KBM-7 (cell line): ENCODE measurements around the gene LRRTM4.
"Not testable (repeated sequence)": the region's sequence is repeated elsewhere in the genome, so short reads cannot be mapped to it uniquely, and the experiment has no call there.

Source experiments
- DNase-seq: peaks from one replicate; pipeline ENCODE4 v3.0.0-alpha.2; 2015
- in situ Hi-C: fragments of 300-500 bp; cut with MboI; formaldehyde crosslinking; loops from 2 replicates; pipeline ENCODE4 v1.14.3; 2020; ENCODE audit warnings: low sequenced_read_pairs, low pct_unique_long_range_greater_than_20kb, mixed read lengths

LRRTM4 gene

DNA sequence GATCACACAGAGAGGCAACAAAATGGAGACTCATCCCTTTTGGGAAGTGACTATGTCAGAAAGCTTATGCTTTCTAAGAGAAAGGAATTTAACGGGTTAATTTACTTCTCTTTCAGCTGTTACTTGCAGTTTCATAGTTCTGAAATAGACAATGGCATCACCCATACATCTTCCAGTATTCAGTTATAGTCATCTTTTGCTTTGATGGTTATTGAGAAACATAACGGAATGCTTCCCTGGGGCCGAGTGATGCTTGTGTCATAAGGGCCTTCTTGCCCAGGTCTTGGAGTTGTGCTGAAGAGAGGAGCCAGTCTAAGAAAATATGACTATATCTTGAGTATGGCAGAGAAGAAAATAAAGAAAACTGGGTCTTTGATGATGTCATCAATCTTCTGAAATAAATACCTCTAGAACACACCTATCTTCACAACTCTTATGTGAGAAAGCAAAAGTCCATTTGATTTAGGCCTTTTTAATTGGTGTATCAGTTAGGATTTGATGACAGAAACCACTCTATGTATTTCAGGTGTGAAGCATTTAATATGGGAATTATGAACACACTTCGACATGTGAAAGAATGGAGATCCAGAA is 328.2 kb downstream of the LRRTM4 start:
- DNase-seq: no peak
- in situ Hi-C loops: no loop called here

DNA sequence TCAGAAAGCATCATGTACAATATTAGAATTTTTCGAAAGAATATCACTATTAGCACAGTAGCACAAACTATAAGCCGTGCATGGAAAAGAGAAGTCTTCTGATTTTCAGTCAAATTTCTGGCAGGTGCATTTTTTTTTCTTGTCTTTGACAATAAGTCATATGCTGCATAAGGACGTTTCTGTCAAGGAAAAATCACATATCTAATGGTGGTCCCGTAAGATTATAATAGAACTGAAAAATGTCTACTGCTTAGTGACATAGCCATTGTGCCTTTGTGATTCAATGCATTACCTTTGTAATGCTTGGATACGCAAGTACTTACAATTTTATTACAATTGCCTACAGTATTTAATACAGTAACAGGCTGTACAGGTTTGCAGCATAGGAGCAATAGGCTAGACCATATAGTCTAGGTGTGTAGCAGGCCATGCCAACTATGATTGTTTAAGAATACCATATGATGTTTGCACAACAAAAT is 329.3 kb downstream of the LRRTM4 start:
- no peak for DNase-seq
- in situ Hi-C loops: no loop called here

DNA sequence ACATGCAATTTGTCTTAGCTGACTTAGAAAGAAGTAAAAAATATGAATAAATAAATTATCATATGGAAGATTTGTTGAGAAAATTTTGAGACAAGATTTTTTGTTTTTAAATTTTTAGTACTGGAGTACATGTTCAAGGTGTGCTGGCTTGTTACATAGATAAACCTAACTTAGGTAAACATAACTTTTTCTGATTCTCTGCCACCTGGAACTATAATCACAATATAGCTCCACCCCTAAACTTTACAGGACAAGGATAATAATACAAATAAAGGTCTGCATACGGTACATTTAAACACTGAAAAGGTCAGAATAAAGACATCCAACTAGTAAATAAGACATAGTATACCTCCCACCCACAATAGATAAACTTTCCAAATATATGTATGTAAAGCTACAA is 330.5 kb downstream of the LRRTM4 start:
- DNase-seq: no peak
- in situ Hi-C loops: no loop called here

DNA sequence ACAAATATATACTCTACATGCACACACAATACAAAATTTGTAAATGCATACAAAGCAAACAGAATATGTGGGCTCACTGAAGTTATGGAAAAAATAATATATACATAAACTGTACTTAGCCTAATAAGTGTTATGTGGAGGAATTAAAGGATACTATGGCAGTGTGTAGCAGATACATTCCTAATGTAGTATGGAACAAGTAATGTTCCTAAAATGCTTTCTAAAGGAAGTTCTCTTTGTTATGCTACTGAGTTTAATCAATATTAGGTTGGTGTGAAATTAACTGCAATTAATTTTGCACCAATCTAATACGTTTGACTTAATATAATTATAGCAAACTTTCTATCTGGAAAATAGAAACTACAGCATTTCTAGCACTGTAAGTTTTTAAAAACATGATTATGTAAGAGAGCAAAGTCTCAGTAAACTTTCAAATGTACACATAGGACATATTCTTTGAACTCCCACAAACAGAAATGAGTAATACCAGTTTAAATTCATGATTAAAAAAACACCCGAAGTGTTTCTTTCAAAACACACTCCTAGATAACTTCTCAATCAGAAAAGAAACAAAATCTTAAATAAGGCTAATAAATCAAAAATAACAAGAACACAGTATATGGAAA is 331.3 kb downstream of the LRRTM4 start:
- DNase-seq: no peak
- in situ Hi-C loops: no loop called here

DNA sequence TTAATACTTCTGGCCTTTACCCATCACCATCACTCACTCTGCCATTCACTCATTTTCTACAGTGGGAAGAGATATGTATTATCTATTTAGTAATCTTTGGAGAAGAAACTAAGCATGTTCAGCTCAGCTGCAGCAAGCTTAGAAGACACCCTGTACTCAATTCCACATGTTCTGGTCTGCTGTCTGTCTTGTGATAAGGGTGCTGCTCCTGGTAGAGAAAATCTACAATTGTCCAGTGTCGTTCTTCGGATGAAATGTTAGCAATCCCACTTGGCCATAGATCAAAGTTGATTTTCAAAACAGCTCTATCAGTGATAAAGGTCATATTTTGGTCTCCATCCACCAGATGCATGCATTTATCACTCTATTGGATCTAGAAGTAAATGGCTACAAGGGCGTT is 337.1 kb downstream of the LRRTM4 start:
- in situ Hi-C loops: no loop called here
- DNase-seq: no peak

DNA sequence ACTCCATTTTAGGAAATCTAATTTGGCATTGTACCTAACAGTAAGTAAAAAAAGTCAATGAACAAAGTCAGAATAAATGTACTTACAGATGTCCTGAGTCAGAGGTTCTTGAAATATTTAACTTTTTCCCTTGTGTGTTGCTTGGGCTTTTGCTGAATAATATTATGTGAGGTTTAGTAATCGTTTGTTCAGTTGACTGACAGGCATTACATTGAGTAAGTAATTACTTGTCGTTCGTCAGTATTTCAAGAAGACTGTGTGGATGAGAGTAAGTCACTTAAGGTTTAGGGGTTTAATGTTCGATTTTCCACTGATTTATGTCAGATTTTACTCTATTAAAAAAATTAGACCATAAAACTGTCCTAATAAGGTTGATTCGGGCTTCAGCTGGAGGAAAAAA is 342.9 kb downstream of the LRRTM4 start:
- no peak for DNase-seq
- in situ Hi-C loops: no loop called here

DNA sequence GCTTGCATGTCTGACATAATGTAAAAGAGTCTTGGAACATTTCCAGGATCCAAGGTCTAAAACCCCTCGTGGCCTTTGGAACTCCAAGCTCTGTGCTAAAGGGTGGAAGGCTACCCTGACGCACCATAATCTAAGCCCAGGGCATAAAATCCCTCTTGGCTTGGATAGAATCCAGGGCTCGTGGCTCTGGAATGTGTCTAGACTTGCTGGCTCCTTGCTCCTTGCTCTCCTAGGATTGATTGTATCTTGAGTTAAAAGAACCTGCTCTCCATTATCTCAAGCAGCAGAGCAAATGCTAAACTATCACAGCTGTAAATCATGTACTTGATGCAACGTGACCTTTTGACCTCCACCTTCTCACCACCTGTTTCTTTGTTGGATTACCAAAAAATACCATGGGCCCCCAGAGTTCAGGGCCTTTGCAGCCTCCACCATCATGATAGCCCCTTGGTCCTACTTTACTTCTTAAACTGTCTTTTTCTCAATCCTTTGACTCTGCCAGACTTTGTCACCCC is 346.9 kb downstream of the LRRTM4 start:
- in situ Hi-C loops, DNase-seq: not testable (repeated sequence)

DNA sequence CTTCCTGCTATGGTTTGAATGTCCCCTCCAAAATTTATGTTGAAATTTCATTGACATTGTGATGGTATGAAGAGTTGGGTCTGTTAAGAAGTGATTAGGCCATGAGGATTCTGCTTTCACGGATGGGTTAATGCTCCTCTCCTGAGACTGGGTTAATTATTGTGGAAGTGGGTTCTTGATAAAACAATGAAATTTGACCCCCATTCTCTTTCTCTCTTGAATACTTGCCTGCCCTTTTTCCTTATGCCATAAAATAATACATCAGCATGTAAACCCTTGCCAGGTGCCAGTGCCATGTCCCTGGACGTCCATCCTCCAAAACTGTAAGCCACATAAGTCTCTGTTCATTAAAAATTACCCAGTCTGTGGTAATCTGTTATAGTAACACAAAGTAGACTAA is 352.8 kb downstream of the LRRTM4 start:
- no peak for DNase-seq
- in situ Hi-C loops: no loop called here

DNA sequence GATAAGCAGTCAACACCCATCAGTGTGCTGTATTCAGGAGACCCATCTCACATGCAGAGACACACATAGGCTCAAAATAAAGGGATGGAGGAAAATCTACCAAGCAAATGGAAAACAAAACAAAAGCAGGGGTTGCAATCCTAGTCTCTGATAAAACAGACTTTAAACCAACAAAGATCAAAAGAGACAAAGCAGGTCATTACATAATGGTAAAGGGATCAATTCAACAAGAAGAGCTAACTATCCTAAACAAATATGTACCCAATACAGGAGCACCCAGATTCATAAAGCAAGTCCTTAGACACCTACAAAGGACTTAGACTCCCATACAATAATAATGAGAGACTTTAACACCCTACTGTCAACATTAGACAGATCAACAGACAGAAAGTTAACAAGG is 358.2 kb downstream of the LRRTM4 start:
- in situ Hi-C loops, DNase-seq: not testable (repeated sequence)

DNA sequence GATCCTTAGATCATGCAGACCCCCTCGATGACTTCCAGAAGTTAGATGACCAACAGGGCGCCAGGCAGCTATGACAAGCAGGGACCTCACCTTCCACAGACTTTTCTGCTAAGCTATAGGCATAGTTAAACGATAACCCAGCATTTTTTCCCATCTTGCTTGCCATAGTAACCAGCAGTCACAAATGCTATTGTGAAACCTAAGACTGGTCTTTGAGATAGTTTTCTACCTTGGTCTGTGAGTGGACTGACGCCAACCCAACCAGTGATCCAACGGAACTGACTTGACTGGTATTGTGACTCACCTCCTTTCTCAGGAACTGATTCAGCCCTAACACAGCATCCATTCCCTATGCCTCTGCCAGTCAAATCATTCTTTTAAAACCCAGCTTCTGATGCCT is 361.2 kb downstream of the LRRTM4 start:
- in situ Hi-C loops: no loop called here
- DNase-seq: no peak

DNA sequence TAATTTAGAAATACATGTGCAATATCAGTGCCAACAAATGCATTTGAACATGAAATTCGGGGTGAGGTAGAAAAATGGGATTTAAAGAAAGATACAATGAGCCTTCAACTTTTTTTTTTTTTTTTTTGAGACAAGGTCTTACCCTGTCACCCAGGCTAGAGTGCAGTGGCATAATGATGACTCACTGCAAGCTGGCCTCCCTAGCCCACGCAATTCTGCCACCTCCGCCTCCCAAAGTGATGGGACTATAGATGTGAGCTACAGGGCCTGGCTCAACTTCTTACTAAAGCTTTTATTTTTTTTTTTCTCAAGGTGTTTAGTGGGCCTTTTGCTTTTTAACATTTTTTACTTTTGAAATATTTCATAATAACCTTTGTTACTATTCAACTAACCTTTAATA is 365.6 kb downstream of the LRRTM4 start:
- in situ Hi-C loops: no loop called here
- DNase-seq: no peak

DNA sequence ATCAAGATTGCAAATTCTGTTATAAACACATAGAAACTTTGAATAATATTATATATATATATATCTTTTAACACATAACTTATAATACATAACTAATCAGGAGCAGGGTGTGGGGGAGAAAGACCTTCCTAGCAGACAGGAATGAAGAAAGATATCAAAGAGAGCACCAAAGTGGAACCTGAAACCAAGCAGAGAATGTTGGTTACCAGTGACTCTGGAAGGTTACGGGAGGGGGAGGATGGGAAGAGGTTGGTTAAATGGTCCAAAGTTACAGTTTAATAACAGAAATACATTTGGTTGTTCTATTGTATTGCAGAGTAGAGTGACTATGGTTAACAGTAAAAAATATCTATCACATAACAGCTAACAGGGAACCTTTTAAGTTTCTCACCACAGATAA is 366.7 kb downstream of the LRRTM4 start:
- in situ Hi-C loops: no loop called here

DNA sequence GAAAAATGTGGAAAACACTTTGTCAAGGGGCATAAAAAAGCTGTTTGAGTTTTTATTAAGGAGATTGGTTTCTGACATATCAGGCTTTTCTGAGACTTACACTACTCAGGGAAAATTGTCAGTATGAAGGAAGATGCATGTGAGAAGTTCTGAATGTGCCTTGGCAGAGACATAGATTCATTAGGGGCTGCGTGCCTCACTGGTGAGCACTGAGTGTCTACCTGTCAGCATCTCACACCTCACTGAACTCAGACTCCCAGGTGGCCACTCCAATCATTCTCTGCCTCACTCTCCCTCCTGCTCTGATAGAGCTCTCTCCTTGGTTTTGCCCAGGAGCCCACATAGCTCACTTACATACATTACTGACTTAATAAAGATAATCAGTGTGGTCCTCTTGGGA is 372.6 kb downstream of the LRRTM4 start:
- in situ Hi-C loops: no loop called here
- no peak for DNase-seq

More for the DNA sequence above, 366.7 kb downstream of the LRRTM4 start:
- DNase-seq: no peak

DNA sequence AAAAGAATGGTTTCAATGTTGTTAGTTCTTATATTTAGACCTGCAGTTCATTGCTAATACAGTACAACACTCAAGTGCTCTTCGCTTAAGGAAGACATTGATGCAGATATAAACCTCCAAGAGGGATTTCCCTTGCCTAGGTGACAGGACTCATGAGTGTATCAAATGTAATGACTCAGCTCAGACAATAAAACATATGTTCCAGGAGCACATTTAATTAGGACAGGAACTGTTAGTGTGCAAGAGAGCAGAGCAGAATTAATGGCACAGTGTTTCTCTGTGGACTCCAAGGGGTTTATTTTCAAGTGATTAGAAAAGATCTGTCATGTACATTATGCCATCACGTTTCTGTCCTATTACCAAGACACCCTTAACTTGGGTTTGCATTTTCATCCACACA is 375.0 kb downstream of the LRRTM4 start:
- DNase-seq: no peak
- in situ Hi-C loops: no loop called here

DNA sequence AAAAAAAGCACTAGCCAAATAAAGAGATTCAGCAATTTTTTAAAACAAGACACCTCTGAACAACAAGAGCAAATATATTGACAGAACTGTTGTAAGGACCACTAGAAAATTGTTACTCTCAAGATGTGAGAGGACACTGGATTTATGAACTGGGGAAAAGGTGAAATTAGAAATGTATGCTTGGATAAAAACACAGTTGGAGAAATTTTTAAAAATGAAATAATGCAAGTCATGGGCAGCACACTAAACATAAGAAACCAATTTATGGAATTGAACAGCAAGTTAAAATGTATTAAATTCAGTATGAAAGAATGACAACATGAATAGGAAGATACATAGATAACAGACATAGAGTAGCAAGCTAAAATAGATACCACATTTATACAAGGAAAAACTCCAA is 377.4 kb downstream of the LRRTM4 start:
- no peak for DNase-seq
- in situ Hi-C loops: no loop called here

DNA sequence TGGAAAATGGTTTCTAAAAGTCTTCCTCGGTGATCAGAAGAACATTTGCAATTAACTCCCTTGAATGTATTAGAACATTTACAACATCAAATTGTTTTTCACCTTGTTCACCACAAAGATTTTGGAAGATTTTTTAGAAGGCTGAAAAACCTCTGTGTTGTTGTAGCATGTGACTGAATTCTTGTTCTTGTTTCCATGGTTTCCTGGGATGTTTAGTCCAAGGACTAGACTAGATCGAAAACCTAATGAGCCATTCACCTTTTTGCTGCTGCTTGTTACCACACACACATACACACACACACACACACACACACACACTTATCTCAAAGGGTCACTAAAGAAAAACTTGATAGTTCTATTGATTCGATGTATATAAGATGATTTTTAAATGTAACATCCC is 380.0 kb downstream of the LRRTM4 start:
- in situ Hi-C loops: no loop called here
- DNase-seq: no peak

DNA sequence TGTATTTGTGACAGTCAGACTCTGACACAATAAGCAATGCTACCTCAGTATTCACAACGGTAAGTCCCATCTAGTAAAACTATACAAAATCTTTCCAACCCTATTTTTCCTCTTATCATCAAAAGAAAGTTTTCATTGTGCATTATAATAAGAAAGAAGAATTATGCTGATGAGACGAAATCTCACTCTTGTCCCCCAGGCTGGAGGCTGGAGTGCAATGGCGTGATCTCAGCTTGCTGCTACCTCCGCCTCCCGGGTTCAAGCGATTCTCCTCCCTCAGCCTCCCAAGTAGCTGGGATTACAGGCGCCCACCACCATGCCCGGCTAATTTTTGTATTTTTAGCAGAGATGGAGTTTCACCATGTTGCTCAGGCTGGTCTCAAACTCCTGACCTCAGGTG is 393.7 kb downstream of the LRRTM4 start:
- in situ Hi-C loops, DNase-seq: not testable (repeated sequence)

DNA sequence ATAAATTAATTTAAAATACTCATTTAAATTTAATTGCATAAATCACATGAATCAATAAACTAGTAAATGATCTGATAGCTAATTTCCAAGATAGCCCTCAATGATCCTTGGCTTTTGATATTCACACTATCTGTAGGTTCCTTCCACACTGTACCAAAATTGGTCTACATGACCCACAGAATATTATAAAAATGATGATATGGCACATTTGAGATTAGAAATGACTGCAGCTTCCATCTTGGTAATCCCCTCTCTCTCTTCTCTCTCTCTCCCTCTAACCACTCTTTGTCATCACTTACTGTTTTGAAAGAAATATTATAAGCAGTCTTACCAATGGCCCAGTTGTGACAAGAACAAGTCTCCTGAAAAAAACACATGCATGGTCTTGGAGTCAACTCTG is 394.8 kb downstream of the LRRTM4 start:
- no peak for DNase-seq
- in situ Hi-C loops: no loop called here

DNA sequence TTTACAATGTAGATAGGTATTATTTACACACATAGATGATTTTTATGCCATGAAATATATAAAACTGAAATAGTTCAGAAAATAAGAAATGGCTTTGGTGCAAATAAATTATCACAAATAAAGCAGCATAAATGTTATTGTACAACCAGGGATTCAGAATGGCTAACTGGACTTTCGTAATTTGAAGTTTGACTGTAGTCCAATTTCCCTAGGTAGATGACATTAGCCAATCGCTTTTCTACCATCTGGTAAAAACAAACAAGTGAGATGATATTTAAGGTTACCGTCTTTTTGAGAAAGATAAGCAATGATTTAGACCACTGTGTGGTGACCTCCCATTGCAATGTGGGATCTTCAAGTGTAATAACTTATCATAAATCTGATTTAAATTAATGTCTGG is 400.7 kb downstream of the LRRTM4 start:
- in situ Hi-C loops: no loop called here
- no peak for DNase-seq

DNA sequence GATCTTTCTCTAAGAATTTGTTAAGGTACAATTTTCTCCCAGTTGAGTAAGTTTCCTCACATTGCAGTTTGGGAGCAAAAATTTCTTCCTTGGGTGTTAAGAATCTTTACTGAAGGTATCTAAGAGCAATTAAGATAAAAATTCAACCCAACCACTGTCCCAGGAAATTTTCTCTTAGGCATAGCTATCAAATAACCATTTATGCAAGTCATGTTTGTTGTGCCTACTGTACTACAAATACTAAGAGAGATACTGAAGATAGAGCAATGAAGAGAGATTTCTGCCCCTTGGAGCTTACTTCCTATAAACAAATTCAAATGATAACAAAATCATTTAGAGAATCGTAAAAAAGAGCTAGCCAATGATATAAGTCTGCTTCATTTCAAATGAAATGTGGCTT is 402.8 kb downstream of the LRRTM4 start:
- DNase-seq: no peak
- in situ Hi-C loops: no loop called here

DNA sequence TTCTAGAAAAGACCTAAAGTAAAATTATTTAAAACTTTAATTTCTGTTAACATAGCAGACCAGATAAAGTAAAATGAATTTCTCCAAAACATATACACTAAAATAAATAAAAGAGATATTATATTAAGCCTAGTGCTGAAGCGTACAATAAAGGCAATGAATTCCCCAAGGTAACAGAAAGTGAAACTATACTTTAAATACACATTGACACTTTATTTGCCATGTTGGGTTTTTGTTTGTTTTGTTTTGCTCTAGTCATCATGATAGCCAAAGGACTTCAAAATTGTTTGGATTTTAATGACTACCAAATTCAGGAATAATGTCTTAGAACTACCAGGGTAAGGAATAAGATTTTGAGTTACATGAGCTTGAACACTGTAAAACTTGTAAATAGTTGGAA is 413.3 kb downstream of the LRRTM4 start:
- in situ Hi-C loops: no loop called here
- no peak for DNase-seq
